SK-N-SH (cell line): ENCODE measurements around the gene PRR12. TPM values are rescaled to one million over a fixed set of nuclear protein-coding genes. Genes with fewer than 3 reads are reported as not detected.

Source experiments
- CTCF ChIA-PET: fragments of 300-600, 350-600 bp; formaldehyde crosslinking; extraction: SDS; loops from one replicate; lab custom pipeline; 2021; lab: Yijun Ruan, JAX
- POLR2A ChIA-PET: fragments of 350-600 bp; sonication (Branson Sonifier 250); formaldehyde crosslinking; extraction: SDS; loops from one replicate; lab custom pipeline; 2020; ENCODE audit warnings: antibody characterized with exemption, inconsistent platforms; lab: Yijun Ruan, JAX
- DNase-seq: peaks from one replicate; pipeline ENCODE4 v3.0.0; 2012
- H2AFZ ChIP-seq: fragments of 200-600 bp; sonication (generic); 2 replicates; pipeline ENCODE4 v1.8.1; 2016; ENCODE audit warnings: antibody characterized with exemption, mild to moderate bottlenecking, low read depth
- H3F3A ChIP-seq: fragments of 200-600 bp; sonication (generic); replicated peaks from 2 replicates; pipeline ENCODE3; 2016; ENCODE audit warnings: antibody characterized with exemption, mild to moderate bottlenecking; ENCODE audit not compliant: insufficient read depth
- H3K27ac ChIP-seq, 2 experiments: fragments of 200-500 bp in 1 of 2; fragments of 200-600 bp in 1 of 2; sonication (Bioruptor generic) in 1 of 2; sonication (generic), shearing (Covaris generic) in 1 of 2; 2 replicates each; pipeline versions ENCODE4 v1.5.1 to v1.6.1; 2014 to 2016; ENCODE audit warnings: low read depth in 2 of 2, inconsistent platforms in 1 of 2, low read length in 1 of 2, mild to moderate bottlenecking in 1 of 2, mixed read lengths in 1 of 2
- H3K27me3 ChIP-seq: fragments of 200-600 bp; sonication (generic), shearing (Covaris generic); 2 replicates; pipeline ENCODE4 v1.6.1; 2016; ENCODE audit warnings: mixed run types; ENCODE audit not compliant: insufficient read depth
- H3K36me3 ChIP-seq, 2 experiments: fragments of 200-500 bp in 1 of 2; fragments of 200-600 bp in 1 of 2; sonication (Bioruptor generic) in 1 of 2; sonication (generic) in 1 of 2; replicated peaks in 1 of 2; 2 replicates each; pipeline versions ENCODE3 to v1.5.1; 2014 to 2016; ENCODE audit warnings: low read length in 1 of 2, mild to moderate bottlenecking in 1 of 2; ENCODE audit not compliant: insufficient read depth in 2 of 2, control insufficient read depth in 1 of 2
- H3K4me1 ChIP-seq, 2 experiments: fragments of 200-500 bp in 1 of 2; fragments of 200-600 bp in 1 of 2; sonication (Bioruptor generic) in 1 of 2; sonication (generic), shearing (Covaris generic) in 1 of 2; 2 replicates each; pipeline versions ENCODE4 v1.5.1 to v1.6.1; 2014 to 2016; ENCODE audit warnings: low read depth in 1 of 2, low read length in 1 of 2, mixed run types in 1 of 2; ENCODE audit not compliant: insufficient read depth in 2 of 2, control insufficient read depth in 1 of 2
- H3K4me2 ChIP-seq: fragments of 200-600 bp; sonication (generic), shearing (Covaris generic); 2 replicates; pipeline ENCODE4 v1.6.1; 2017; ENCODE audit warnings: mixed run types
- H3K4me3 ChIP-seq, 2 experiments: fragments of 200-500 bp in 1 of 2; fragments of 200-600 bp in 1 of 2; sonication (Bioruptor generic) in 1 of 2; sonication (generic), shearing (Covaris generic) in 1 of 2; 2 replicates each; pipeline versions ENCODE4 v1.5.1 to v1.8.1; 2014 to 2016; ENCODE audit warnings: low read depth in 2 of 2, inconsistent platforms in 1 of 2, low read length in 1 of 2, mild to moderate bottlenecking in 1 of 2, mixed read lengths in 1 of 2, moderate library complexity in 1 of 2
- H3K79me2 ChIP-seq: fragments of 200-600 bp; sonication (generic); 2 replicates; pipeline ENCODE4 v1.8.1; 2017; ENCODE audit warnings: mild to moderate bottlenecking; ENCODE audit not compliant: insufficient read depth
- H3K9ac ChIP-seq: fragments of 200-600 bp; sonication (generic); 2 replicates; pipeline ENCODE4 v1.6.1; 2017; ENCODE audit warnings: mixed run types
- H3K9me2 ChIP-seq: fragments of 200-600 bp; sonication (generic); 2 replicates; pipeline ENCODE4 v1.6.1; 2017; ENCODE audit warnings: mixed run types
- H3K9me3 ChIP-seq: fragments of 200-600 bp; sonication (generic); 2 replicates; pipeline ENCODE4 v1.6.1; 2017; ENCODE audit warnings: mixed run types, mild to moderate bottlenecking, moderate library complexity
- H4K20me1 ChIP-seq: fragments of 200-600 bp; sonication (generic); 2 replicates; pipeline ENCODE4 v1.6.1; 2017; ENCODE audit warnings: mild to moderate bottlenecking, mixed run types; ENCODE audit not compliant: insufficient read depth
- CTCF ChIP-seq: fragments of 200-600 bp; sonication (generic); IDR thresholded peaks from 2 replicates; pipeline ENCODE4 v1.6.1; 2017; ENCODE audit warnings: antibody characterized with exemption, mild to moderate bottlenecking, moderate library complexity
- ELF1 ChIP-seq: IDR thresholded peaks from 2 replicates; pipeline ENCODE4 v1.4.0; 2012
- EP300 ChIP-seq, 2 experiments: IDR thresholded peaks; 2 replicates each; pipeline versions ENCODE4 v1.4.0 to v1.6.1; 2012; ENCODE audit warnings: borderline replicate concordance in 1 of 2, low read depth in 1 of 2, low read length in 1 of 2
- FOXM1 ChIP-seq: IDR thresholded peaks from 2 replicates; pipeline ENCODE4 v1.4.0; 2012; ENCODE audit warnings: low read depth, mild to moderate bottlenecking
- MAX ChIP-seq: IDR thresholded peaks from 2 replicates; pipeline ENCODE4 v1.4.0; 2012; ENCODE audit warnings: low read depth
- MXI1 ChIP-seq: IDR thresholded peaks from 2 replicates; pipeline ENCODE4 v1.6.1; 2012; ENCODE audit warnings: mild to moderate bottlenecking, low read depth, low read length, improper control_type of control experiment
- POLR2AphosphoS5 ChIP-seq: IDR thresholded peaks from 2 replicates; pipeline ENCODE4 v1.6.1; 2012; ENCODE audit warnings: low read depth, low read length
- RAD21 ChIP-seq: IDR thresholded peaks from 2 replicates; pipeline ENCODE4 v1.6.1; 2012; ENCODE audit warnings: mild to moderate bottlenecking, low read length
- RCOR1 ChIP-seq: fragments of 150-350 bp; IDR thresholded peaks from 2 replicates; pipeline ENCODE4 v1.6.1; 2017; ENCODE audit warnings: antibody characterized with exemption, low read length
- RFX5 ChIP-seq: IDR thresholded peaks from 2 replicates; pipeline ENCODE4 v1.6.1; 2012; ENCODE audit warnings: mild to moderate bottlenecking, improper control_type of control experiment, low read length
- RXRA ChIP-seq: IDR thresholded peaks from 2 replicates; pipeline ENCODE4 v1.4.0; 2012; ENCODE audit warnings: low read depth, mild to moderate bottlenecking, borderline replicate concordance
- TAF1 ChIP-seq: IDR thresholded peaks from 2 replicates; pipeline ENCODE4 v1.6.1; 2012; ENCODE audit warnings: low read depth, mild to moderate bottlenecking, low read length, moderate library complexity, borderline replicate concordance
- TEAD4 ChIP-seq: IDR thresholded peaks from 2 replicates; pipeline ENCODE4 v1.4.0; 2012; ENCODE audit warnings: mild to moderate bottlenecking, borderline replicate concordance; ENCODE audit not compliant: insufficient read depth
- YY1 ChIP-seq: IDR thresholded peaks from 2 replicates; pipeline ENCODE4 v1.4.0; 2012; ENCODE audit warnings: low read depth, mild to moderate bottlenecking
- WGBS: methylation state at CpG from one replicate; pipeline ENCODE4 v1.1.6; 2017; ENCODE audit warnings: low lambda C conversion rate; 5-methylcytosine and 5-hydroxymethylcytosine counted together
- polyA plus RNA-seq, 3 experiments: library from polyadenylated mRNA; depleted of rRNA; stranded (reverse); fragments of >200 nt; gene quantifications; 2 replicates each; pipeline ENCODE4 v1.2.3, GENCODE V29; 2012
- TF ChIP-seq, protein P1 (sequence below): fragments of 150-350 bp; IDR thresholded peaks from 2 replicates; pipeline ENCODE4 v1.6.1; 2017; ENCODE audit warnings: antibody characterized with exemption, low read length, low read depth, borderline replicate concordance

The PRR12 gene
- polyA plus RNA-seq, 1 of the 3 experiments (the other 2 are of a cell fraction): 1.7 TPM

GRCh38 chr19:49541914-49542313, 49.1 kb upstream of the PRR12 start:
- no peaks in the 10 kb centered on the region for H3K79me2 ChIP-seq
- WGBS: 80% methylated on average over 6 of the region's 6 CpGs
- H3K27ac ChIP-seq: no peak overlapping the region
- no peaks in the 10 kb centered on the region for H3K9me2 ChIP-seq
- CTCF ChIA-PET: interaction anchor here (0.8 to 1.2 kb wide), 2 partner anchors 29 to 39 kb away, joined by 3 to 5 read pairs; no protein-coding TSS in a partner anchor
- H3K36me3 ChIP-seq: no peaks in the 10 kb centered on the region
- H3K4me2 ChIP-seq: no peak overlapping the region
- TF ChIP-seq POLR2AphosphoS5: no peak
- no peak for TF ChIP-seq RXRA
- no peak overlapping the region for H3K9ac ChIP-seq
- H3K4me3 ChIP-seq: no peak overlapping the region
- no peaks in the 10 kb centered on the region for H4K20me1 ChIP-seq
- peaks cover 3% of the 10 kb centered on the region for H3F3A ChIP-seq
- H2AFZ ChIP-seq: no peak overlapping the region
- H3K27me3 ChIP-seq: no peaks in the 10 kb centered on the region
- no peaks in the 10 kb centered on the region for H3K4me1 ChIP-seq
- no peaks in the 10 kb centered on the region for H3K9me3 ChIP-seq
- no peak for DNase-seq
- POLR2A ChIA-PET: no interaction called here

GRCh38 chr19:49542446-49542845, 48.5 kb upstream of the PRR12 start:
- Histone ChIP-seq H4K20me1 (no peaks in the 10 kb centered on the region), H3K9me2 (no peaks in the 10 kb centered on the region), H3K79me2 (no peaks in the 10 kb centered on the region), H3K36me3 (no peaks in the 10 kb centered on the region), H3K4me2 (no peak overlapping the region), H3K4me3 (no peak overlapping the region), H3F3A (peaks cover 9% of the 10 kb centered on the region), H2AFZ (no peak overlapping the region), H3K9me3 (no peaks in the 10 kb centered on the region), H3K4me1 (no peaks in the 10 kb centered on the region), H3K27me3 (no peaks in the 10 kb centered on the region), H3K27ac (no peak overlapping the region), H3K9ac (no peak overlapping the region)
- 97% methylated on average over 11 of the region's 16 CpGs for WGBS
- ChIA-PET POLR2A (no interaction called here), CTCF (no interaction called here)
- TF ChIP-seq CTCF: no peak
- TF ChIP-seq ELF1: no peak
- TF ChIP-seq TAF1: no peak
- TF ChIP-seq RAD21: no peak
- no peak for TF ChIP-seq YY1
- TF ChIP-seq EP300 (IDR thresholded peaks at IDR 0.05; ENCODE audit: borderline replicate concordance in 1 of 2, low read depth in 1 of 2, low read length in 1 of 2): no peak
- no peak for TF ChIP-seq RCOR1
- TF ChIP-seq, protein P1, sequence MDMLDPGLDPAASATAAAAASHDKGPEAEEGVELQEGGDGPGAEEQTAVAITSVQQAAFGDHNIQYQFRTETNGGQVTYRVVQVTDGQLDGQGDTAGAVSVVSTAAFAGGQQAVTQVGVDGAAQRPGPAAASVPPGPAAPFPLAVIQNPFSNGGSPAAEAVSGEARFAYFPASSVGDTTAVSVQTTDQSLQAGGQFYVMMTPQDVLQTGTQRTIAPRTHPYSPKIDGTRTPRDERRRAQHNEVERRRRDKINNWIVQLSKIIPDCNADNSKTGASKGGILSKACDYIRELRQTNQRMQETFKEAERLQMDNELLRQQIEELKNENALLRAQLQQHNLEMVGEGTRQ: no peak
- TF ChIP-seq FOXM1: no peak
- TF ChIP-seq MXI1: no peak
- no peak for TF ChIP-seq RFX5
- TF ChIP-seq MAX: no peak
- TF ChIP-seq TEAD4: no peak
- no peak for DNase-seq
